HPDE6-E6E7 (cell line): ENCODE data around the gene FGF2.
"Not testable (repeated sequence)": the region's sequence is repeated elsewhere in the genome, so short reads cannot be mapped to it uniquely, and the experiment has no call there.

Experiments used
- DNase-seq: peaks from one replicate; pipeline ENCODE4 v3.0.0; 2011; ENCODE audit warnings: missing footprints; ENCODE audit errors: extremely low spot score

The FGF2 gene

DNA sequence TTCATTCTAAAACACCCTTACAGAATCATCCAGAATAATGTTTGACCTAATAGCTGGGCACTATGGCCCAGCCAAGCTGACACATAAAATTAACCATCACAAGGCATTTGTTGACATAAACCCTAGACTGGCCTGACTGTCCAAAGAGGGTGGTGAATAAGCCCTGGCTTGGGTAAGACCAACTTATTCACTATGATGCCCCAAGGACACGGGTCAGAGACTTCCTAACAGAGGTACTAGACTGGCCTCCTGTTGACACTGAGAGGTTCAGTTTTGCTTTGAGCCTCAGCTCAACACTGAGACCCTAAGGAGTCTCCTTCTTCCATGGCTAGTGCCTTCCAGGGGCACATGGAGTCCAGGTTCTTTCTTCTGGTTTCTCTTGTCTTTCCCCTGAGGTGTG is 21.3 kb downstream of the FGF2 start:
- DNase-seq: no peak

- DNase-seq: not testable (repeated sequence)
Observed at GRCh38 chr4:122849789-122850188, 23.2 kb downstream of the FGF2 start.

- no peak for DNase-seq
Observed at GRCh38 chr4:122851568-122851967, 24.9 kb downstream of the FGF2 start.

DNA sequence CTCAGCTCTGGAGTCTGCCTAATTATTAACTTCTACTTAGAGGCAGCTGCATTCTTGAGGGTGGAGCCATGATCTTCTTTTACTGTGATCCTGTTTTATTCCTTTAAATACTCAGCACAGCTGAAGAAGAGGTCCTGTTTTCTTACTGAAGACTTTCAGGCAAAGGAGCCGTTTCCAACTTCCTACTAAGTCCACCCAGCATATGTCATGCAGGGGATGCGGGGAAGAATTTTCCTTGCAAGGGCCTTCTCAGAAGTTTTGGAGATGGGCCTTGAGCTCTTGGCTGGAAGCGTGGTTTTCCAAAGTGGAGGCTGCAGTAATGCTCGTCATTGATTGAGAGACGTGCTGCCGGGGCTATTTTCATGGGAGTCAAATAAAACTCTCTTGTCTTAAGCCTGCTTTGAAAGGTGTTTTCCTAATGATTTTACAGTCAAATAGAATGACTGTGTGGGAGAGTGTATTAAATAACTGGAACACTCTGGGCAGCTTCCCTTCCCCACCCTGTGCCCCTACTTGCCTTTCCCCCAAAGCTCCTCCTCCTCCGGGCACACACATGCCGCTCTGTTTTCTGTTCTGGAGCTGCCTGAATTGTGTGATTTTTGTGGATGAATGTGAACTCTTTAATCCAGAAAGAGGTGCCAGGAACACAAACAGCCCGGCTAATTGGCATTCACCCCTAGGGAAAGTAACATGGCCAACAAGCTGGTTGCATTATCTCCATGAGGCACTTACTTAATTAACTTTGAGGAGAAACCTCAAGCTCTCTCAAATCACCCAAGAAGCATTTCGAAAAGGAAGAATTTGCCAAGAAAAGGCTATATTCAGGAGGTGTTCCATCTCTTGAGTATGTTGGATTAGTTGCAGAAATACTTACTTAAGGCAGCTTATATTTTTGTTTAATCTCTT is 28.1 kb downstream of the FGF2 start:
- no peak for DNase-seq

- DNase-seq: no peak
Observed at GRCh38 chr4:122855353-122855890, 28.8 kb downstream of the FGF2 start.

GRCh38 chr4:122857160-122857559 is 30.5 kb downstream of the FGF2 start:
- DNase-seq: no peak

DNA sequence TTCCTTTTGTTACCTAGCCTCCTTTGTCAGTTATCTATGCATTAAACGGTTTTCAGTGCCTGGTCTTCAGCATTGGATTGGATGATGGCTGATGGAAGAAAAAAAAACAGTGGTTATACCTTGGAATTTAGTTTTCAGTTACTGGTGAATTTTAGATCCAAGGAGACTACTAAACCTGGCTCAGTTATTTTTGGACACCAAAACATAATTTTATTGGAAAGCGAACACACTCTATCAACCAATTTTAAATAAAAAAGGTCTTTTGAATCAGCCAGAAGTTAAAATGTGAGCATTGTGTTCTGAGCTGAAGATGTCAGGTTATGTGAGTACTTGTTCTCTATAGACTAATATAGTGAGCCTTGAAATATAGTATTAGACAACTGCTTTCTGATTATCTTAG is 32.1 kb downstream of the FGF2 start:
- no peak for DNase-seq

DNA sequence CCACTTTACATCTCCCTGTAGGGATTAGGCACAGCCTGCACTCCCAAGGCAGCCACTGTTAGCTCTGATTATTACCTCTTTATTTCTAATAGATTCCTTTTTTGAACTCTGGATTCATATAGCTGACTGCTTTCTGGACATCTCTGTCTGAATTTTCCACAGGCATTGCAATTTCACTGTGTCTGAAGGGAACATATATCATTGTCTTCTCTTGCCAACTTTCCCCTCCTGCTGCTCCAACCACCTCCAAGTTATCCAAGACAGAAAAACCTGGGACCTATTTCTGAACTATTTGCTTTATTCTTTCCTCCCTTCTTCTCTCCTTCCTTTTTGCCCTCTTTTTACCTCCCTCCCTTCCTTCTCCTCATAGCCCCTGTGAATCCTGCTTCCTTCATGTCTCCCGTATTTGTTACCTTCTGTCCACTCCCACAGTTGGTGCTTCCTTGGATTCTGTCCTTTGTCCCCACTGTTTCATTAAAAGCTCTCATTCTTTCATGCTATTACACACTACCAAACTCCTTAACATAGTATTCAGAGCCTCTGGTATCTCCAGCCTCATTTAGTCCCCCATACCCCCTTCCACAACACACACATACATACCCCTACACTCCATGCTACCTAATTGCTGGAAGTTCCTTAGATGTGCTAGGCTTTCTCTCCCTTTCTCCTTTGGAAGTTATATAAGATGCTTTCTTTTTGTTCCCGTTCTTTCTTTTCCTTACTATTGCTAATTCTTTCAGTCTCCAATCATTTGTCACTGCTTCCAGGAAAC is 34.7 kb downstream of the FGF2 start:
- DNase-seq: no peak

DNA sequence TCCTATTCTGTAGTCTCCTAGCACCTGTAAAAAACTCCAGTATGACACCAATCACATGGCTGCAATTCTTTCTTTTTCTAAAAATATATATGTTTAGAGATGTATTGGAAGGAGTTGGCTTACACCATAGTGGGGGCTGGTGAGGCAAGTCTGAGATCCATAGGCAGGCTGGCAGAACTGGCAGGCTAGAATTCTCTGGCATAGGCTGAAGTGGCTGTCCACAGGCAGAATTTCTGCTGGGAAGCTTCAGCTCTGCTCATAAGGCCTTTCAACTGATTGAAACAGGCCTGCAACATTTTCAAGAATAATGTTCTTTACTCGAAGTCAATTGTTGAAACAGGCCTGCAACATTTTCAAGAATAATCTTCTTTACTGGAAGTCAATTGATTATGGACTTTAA is 37.0 kb downstream of the FGF2 start:
- DNase-seq: no peak

GRCh38 chr4:122865425-122865824 is 38.8 kb downstream of the FGF2 start:
- DNase-seq: no peak

- not testable (repeated sequence) for DNase-seq
Observed at GRCh38 chr4:122868235-122868634, 41.6 kb downstream of the FGF2 start.

- no peak for DNase-seq
Observed at GRCh38 chr4:122873146-122873545, 46.5 kb downstream of the FGF2 start.

DNA sequence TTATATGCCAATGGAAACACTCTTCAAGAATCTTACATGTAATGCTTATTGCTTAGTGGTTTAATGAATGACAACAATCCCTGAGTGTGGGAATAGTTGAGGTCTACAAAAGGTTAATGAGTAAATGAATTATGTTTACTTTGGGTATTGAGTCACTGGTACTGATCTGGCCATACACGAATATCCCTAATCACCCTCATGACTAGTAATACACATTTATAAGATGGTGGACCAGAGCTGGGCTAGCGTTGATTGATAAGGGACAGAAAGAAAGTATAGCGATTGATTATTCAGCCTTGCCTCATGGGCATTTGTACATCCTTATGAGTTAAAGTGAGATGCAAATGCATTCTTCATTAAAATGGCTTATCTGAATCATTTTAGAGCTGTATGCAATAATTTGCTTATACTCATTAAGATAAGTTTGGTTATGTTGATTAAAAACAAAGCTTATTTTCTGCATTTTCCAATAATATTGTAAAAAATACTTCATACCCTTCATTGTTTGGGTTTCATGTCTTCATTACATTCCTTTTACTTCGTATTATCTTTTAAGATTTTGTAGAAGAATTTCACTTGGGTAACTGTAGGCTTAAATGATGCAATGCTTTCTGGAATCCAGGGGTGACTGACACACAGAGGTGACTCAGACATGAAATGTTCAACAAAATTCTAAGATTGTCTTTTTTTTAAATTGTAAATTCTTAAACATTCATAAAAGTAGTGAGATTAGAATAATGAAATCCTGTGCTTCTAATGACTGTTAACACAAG is 47.4 kb downstream of the FGF2 start:
- peak; percentile 41 for DNase-seq

GRCh38 chr4:122875949-122876348 is 49.3 kb downstream of the FGF2 start:
- DNase-seq: no peak

GRCh38 chr4:122876456-122876855 is 49.8 kb downstream of the FGF2 start:
- DNase-seq: no peak

- no peak for DNase-seq
Observed at GRCh38 chr4:122879001-122879400, 52.4 kb downstream of the FGF2 start.

DNA sequence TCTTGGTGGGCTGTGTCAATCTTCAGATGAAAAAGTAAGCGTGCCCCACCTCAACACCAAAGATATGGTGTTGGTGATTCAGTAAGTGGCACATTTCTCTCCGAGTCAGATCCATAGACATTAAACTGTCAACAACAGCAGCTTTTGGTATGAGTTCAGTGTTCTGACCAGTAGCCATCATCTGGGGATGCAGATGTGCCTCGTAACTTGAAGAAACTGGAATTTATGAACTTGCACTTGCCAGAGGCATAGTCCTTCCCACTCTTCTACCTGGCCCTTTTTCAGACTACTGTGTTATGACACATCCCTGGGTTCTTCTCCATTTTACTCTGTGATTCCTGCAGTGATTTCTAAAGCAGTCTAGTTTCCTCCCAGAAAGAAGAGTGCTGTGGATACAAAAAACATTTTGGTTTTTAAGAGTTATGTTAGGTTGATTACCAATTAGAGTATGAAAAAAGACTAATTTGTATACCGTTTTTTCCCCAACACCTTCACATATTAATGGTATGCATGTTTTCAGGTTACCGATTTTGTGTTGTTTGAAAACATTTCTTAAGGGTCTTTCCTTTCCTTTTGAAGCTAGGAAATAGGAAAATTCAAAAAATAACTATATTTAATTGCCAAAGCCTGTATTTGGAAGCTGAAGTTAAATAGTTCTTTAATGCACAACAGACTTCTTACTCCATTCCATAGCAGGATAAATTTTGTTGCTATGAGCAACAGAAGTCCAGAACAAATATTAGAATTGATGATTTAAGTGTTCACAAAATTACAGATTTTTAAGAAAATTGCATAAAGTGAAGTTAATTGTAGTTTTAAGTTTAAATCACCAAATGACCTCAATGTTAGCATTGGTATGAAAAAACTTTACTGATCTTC is 56.5 kb downstream of the FGF2 start:
- no peak for DNase-seq

- DNase-seq: no peak
Observed at GRCh38 chr4:122884499-122884898, 57.9 kb downstream of the FGF2 start.

DNA sequence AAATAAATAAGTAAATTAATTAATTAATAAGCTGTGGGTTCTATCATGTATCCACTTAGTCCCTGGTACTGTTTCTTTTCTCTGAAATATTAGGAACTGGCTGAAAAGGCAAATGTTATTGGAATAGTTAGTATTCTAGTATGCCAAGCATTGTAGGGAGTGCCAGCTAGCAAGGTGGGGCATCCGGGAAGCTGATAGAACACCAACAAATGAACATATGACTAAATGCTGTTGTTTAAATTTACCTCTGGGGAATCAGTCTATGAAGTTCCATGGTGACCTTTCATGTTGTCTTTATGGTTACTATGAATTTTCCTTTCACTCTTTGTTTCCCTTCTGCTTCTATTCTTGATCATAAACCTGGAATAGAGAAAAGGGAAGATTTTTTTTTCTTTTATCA is 63.1 kb downstream of the FGF2 start:
- peak; percentile 9 for DNase-seq

DNA sequence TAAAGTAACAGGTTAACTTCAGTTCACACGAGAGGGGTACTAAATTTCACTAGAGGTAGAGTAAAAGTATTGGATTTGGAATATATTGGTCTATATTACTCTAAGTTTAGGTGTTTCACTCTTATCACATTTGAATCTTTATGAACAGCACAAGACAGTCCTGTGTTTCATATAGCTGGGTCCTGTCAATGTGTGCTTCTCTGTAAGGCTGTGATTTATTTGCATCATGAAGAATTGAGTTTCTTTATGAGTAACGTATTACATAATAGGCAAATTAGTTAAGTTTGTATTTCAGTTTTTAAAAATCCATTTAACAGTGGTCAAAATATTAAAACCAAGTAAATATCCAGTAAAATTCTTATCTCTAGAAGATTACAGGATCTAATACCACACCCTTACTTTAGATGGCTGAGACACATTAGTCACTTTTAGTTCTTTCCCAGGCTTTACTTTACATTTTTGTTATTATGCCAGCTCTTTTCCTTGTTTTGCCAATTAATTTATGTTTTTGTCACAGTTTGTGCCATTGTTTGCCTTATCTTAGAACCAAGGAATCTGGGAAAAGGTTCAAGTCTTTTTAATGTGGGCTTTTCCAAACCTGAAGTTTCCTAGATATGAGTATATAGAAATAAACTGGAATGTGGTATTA is 63.6 kb downstream of the FGF2 start:
- no peak for DNase-seq
